Effector CD4-positive, alpha-beta T cell (primary cell): ENCODE measurements around the gene THAP4.

Experiments used
- DNase-seq: peaks from one replicate; pipeline ENCODE4 v3.0.0-alpha.2; 2020

Gene THAP4

GRCh38 chr2:241562269-241562891 is 74.6 kb downstream of the THAP4 start:
- no peak for DNase-seq

GRCh38 chr2:241561832-241562231 is 75.1 kb downstream of the THAP4 start:
- no peak for DNase-seq

- DNase-seq, result no peak
These were observed 76.0 kb downstream of the THAP4 start for GRCh38 chr2:241560883-241561474.

GRCh38 chr2:241560162-241560882 is 76.6 kb downstream of the THAP4 start:
- DNase-seq, result no peak

GRCh38 chr2:241559323-241560161 is 77.4 kb downstream of the THAP4 start:
- DNase-seq, result no peak

GRCh38 chr2:241558532-241559322 is 78.2 kb downstream of the THAP4 start, which contains the start of gene BOK:
TSS of gene BOK (plus strand) at chr2:241558745. CDS start at chr2:241559484, 739 bp downstream.
- no peak for DNase-seq

- no peak for DNase-seq
These were observed 80.2 kb downstream of the THAP4 start for GRCh38 chr2:241556746-241557145.

- DNase-seq, result no peak
These were observed 81.2 kb downstream of the THAP4 start for GRCh38 chr2:241555711-241556110.

GRCh38 chr2:241554610-241555322 is 82.2 kb downstream of the THAP4 start:
- DNase-seq, result no peak

GRCh38 chr2:241553981-241554380 is 83.0 kb downstream of the THAP4 start:
- no peak for DNase-seq

GRCh38 chr2:241553512-241553830 is 83.5 kb downstream of the THAP4 start:
- DNase-seq, result no peak

- no peak for DNase-seq
These were observed 84.8 kb downstream of the THAP4 start for GRCh38 chr2:241551998-241552737.

GRCh38 chr2:241551599-241551997 is 85.4 kb downstream of the THAP4 start:
- DNase-seq, result no peak

GRCh38 chr2:241550616-241551580 is 86.1 kb downstream of the THAP4 start:
- DNase-seq, result no peak

- no peak for DNase-seq
These were observed 88.5 kb downstream of the THAP4 start for GRCh38 chr2:241548451-241548835.

- DNase-seq, result no peak
These were observed 89.0 kb downstream of the THAP4 start for GRCh38 chr2:241547781-241548450.

GRCh38 chr2:241546771-241547498 is 90.0 kb downstream of the THAP4 start:
- DNase-seq, result no peak
